Calu3 (cell line): Measurements from ENCODE around the gene NPHP4. TPM values are rescaled to one million over a fixed set of nuclear protein-coding genes. Genes with fewer than 3 reads are reported as not detected.

Source experiments
- BruUV-seq: library from RNA; stranded (reverse); fragments of 400-500 nt; replicated peaks from 2 replicates; lab custom pipeline; 2021; lab: Mats Ljungman, UMichigan
- CTCF ChIA-PET: fragments of 300-600 bp; sonication (Branson Sonifier 250); formaldehyde crosslinking; loops from one replicate; lab custom pipeline; 2022; ENCODE audit warnings: antibody characterized with exemption; lab: Charles Lee
- DNase-seq: peaks from one replicate; pipeline ENCODE4 v3.0.0; 2022
- H3K27ac Mint-ChIP-seq: one replicate; pipeline ENCODE4 v1.8.0; 2022; ENCODE audit warnings: mixed read lengths; ENCODE audit not compliant: unreplicated experiment
- H3K27me3 Mint-ChIP-seq: one replicate; pipeline ENCODE4 v1.8.0; 2022; ENCODE audit warnings: mixed read lengths; ENCODE audit not compliant: unreplicated experiment
- H3K36me3 Mint-ChIP-seq: one replicate; pipeline ENCODE4 v1.8.0; 2022; ENCODE audit warnings: mild to moderate bottlenecking, moderate library complexity, mixed read lengths; ENCODE audit not compliant: insufficient read depth, unreplicated experiment
- H3K4me1 Mint-ChIP-seq: one replicate; pipeline ENCODE4 v1.8.0; 2022; ENCODE audit warnings: mild to moderate bottlenecking, low read depth, mixed read lengths; ENCODE audit not compliant: unreplicated experiment
- H3K4me3 Mint-ChIP-seq: one replicate; pipeline ENCODE4 v1.8.0; 2022; ENCODE audit warnings: mild to moderate bottlenecking, low read depth, moderate library complexity, mixed read lengths; ENCODE audit not compliant: unreplicated experiment
- H3K9me3 Mint-ChIP-seq: one replicate; pipeline ENCODE4 v1.8.0; 2022; ENCODE audit warnings: low read depth, mixed read lengths; ENCODE audit not compliant: unreplicated experiment
- CTCF ChIP-seq: fragments of 200-600 bp; IDR thresholded peaks from one replicate; pipeline ENCODE4 v1.8.0; 2022; ENCODE audit warnings: antibody characterized with exemption; ENCODE audit not compliant: unreplicated experiment
- intact Hi-C: fragments of 100-400 bp; cut with micrococcal nuclease; formaldehyde crosslinking; loops from one replicate; pipeline ENCODE4 v1.10.0; 2022; ENCODE audit not compliant: unreplicated experiment
- total RNA-seq: library from RNA; stranded (reverse); gene quantifications from 2 replicates; pipeline ENCODE4 v1.2.3, GENCODE V29; 2022

NPHP4 gene
- total RNA-seq, 1 experiment from 2014 or later, result 11.1 TPM

GRCh38 chr1:5844442-5844841, 147.8 kb downstream of the NPHP4 start:
- CTCF ChIA-PET, result interaction anchor here (0.6 kb wide), 1 partner anchor 513 kb away, joined by 3 read pairs; no protein-coding TSS in a partner anchor
- no peaks in the 10 kb centered on the region for H3K9me3 Mint-ChIP-seq
- intact Hi-C loops, result no loop called here
- no peak overlapping the region for H3K4me3 Mint-ChIP-seq
- no peak for DNase-seq
- peaks cover 68% of the 10 kb centered on the region for H3K27me3 Mint-ChIP-seq
- no peak for TF ChIP-seq CTCF
- no peaks in the 10 kb centered on the region for H3K36me3 Mint-ChIP-seq
- BruUV-seq, result no TSS peak
- H3K4me1 Mint-ChIP-seq, result no peaks in the 10 kb centered on the region
- H3K27ac Mint-ChIP-seq, result no peak overlapping the region

- Mint-ChIP-seq H3K36me3 (no peaks in the 10 kb centered on the region), H3K27ac (no peak overlapping the region), H3K4me3 (no peak overlapping the region), H3K9me3 (no peaks in the 10 kb centered on the region), H3K4me1 (no peaks in the 10 kb centered on the region), H3K27me3 (peaks cover 77% of the 10 kb centered on the region)
- BruUV-seq, result no TSS peak
- no peak for DNase-seq
- no peak for TF ChIP-seq CTCF
- intact Hi-C loops, result no loop called here
- CTCF ChIA-PET, result interaction anchor here (0.6 kb wide), 1 partner anchor 514 kb away, joined by 3 read pairs; no protein-coding TSS in a partner anchor
These were observed 148.6 kb downstream of the NPHP4 start for GRCh38 chr1:5843521-5844096.

- no TSS peak for BruUV-seq
- Mint-ChIP-seq H3K27ac (no peak overlapping the region), H3K4me1 (no peaks in the 10 kb centered on the region), H3K27me3 (peaks cover 85% of the 10 kb centered on the region), H3K9me3 (no peaks in the 10 kb centered on the region), H3K4me3 (no peak overlapping the region), H3K36me3 (no peaks in the 10 kb centered on the region)
- no peak for TF ChIP-seq CTCF
- DNase-seq, result no peak
- intact Hi-C loops, result no loop called here
- CTCF ChIA-PET, result no interaction called here
These were observed 149.5 kb downstream of the NPHP4 start for GRCh38 chr1:5842679-5843078.

- TF ChIP-seq CTCF, result no peak
- no peaks in the 10 kb centered on the region for H3K9me3 Mint-ChIP-seq
These were observed 151.6 kb downstream of the NPHP4 start for GRCh38 chr1:5840551-5841001.

More at GRCh38 chr1:5840551-5841001, 151.6 kb downstream of the NPHP4 start:
- DNase-seq, result no peak
- Mint-ChIP-seq H3K27me3 (peaks cover 85% of the 10 kb centered on the region), H3K36me3 (no peaks in the 10 kb centered on the region), H3K27ac (no peak overlapping the region), H3K4me1 (no peaks in the 10 kb centered on the region), H3K4me3 (no peak overlapping the region)
- intact Hi-C loops, result no loop called here
- BruUV-seq, result no TSS peak
- CTCF ChIA-PET, result no interaction called here
